ENCODE data around the gene FKBP2. TPM values are rescaled to one million over a fixed set of nuclear protein-coding genes. Genes with fewer than 3 reads are reported as not detected.

The FKBP2 gene
- total RNA-seq, 1 experiment from 2014 or later, result 57.2 TPM

- TF ChIP-seq CREM (CRISPR knock-in tag; IDR thresholded peaks at IDR 0.05), result no peak
- TF ChIP-seq, protein P1, sequence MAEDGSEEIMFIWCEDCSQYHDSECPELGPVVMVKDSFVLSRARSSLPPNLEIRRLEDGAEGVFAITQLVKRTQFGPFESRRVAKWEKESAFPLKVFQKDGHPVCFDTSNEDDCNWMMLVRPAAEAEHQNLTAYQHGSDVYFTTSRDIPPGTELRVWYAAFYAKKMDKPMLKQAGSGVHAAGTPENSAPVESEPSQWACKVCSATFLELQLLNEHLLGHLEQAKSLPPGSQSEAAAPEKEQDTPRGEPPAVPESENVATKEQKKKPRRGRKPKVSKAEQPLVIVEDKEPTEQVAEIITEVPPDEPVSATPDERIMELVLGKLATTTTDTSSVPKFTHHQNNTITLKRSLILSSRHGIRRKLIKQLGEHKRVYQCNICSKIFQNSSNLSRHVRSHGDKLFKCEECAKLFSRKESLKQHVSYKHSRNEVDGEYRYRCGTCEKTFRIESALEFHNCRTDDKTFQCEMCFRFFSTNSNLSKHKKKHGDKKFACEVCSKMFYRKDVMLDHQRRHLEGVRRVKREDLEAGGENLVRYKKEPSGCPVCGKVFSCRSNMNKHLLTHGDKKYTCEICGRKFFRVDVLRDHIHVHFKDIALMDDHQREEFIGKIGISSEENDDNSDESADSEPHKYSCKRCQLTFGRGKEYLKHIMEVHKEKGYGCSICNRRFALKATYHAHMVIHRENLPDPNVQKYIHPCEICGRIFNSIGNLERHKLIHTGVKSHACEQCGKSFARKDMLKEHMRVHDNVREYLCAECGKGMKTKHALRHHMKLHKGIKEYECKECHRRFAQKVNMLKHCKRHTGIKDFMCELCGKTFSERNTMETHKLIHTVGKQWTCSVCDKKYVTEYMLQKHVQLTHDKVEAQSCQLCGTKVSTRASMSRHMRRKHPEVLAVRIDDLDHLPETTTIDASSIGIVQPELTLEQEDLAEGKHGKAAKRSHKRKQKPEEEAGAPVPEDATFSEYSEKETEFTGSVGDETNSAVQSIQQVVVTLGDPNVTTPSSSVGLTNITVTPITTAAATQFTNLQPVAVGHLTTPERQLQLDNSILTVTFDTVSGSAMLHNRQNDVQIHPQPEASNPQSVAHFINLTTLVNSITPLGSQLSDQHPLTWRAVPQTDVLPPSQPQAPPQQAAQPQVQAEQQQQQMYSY (CRISPR knock-in tag; IDR thresholded peaks at IDR 0.05), result no peak
- TF ChIP-seq ZNF425 (CRISPR knock-in tag; conservative IDR thresholded peaks at IDR 0.05), result no peak
- TF ChIP-seq ERG (CRISPR knock-in tag; IDR thresholded peaks at IDR 0.05), result no peak
- no peak for TF ChIP-seq ZNF532 (CRISPR knock-in tag; IDR thresholded peaks at IDR 0.05; ENCODE audit: borderline replicate concordance)
- TF ChIP-seq, protein P2, sequence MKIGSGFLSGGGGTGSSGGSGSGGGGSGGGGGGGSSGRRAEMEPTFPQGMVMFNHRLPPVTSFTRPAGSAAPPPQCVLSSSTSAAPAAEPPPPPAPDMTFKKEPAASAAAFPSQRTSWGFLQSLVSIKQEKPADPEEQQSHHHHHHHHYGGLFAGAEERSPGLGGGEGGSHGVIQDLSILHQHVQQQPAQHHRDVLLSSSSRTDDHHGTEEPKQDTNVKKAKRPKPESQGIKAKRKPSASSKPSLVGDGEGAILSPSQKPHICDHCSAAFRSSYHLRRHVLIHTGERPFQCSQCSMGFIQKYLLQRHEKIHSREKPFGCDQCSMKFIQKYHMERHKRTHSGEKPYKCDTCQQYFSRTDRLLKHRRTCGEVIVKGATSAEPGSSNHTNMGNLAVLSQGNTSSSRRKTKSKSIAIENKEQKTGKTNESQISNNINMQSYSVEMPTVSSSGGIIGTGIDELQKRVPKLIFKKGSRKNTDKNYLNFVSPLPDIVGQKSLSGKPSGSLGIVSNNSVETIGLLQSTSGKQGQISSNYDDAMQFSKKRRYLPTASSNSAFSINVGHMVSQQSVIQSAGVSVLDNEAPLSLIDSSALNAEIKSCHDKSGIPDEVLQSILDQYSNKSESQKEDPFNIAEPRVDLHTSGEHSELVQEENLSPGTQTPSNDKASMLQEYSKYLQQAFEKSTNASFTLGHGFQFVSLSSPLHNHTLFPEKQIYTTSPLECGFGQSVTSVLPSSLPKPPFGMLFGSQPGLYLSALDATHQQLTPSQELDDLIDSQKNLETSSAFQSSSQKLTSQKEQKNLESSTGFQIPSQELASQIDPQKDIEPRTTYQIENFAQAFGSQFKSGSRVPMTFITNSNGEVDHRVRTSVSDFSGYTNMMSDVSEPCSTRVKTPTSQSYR (CRISPR knock-in tag; IDR thresholded peaks at IDR 0.05), result no peak
- TF ChIP-seq ZNF671 (CRISPR knock-in tag; IDR thresholded peaks at IDR 0.05), result no peak
- peak; percentile 68; the same call in 1 of the 2 replicates for TF ChIP-seq ZNF423 (CRISPR knock-in tag; IDR thresholded peaks at IDR 0.05)
- no peak for TF ChIP-seq NR1H2 (CRISPR knock-in tag; IDR thresholded peaks at IDR 0.05)
- TF ChIP-seq AFF4 (CRISPR knock-in tag; IDR thresholded peaks at IDR 0.05; ENCODE audit: borderline replicate concordance), result no peak
- TF ChIP-seq E2F1 (CRISPR knock-in tag; IDR thresholded peaks at IDR 0.05), result no peak
- TF ChIP-seq KAT7 (CRISPR knock-in tag; IDR thresholded peaks at IDR 0.05; ENCODE audit: borderline replicate concordance), result no peak
- no peak for TF ChIP-seq ESRRA (CRISPR knock-in tag; IDR thresholded peaks at IDR 0.05; ENCODE audit: borderline replicate concordance)
- 0 out of 2 replicates have a peak, but pooled peaks have one; percentile 5 for TF ChIP-seq HMGXB4 (CRISPR knock-in tag; IDR thresholded peaks at IDR 0.05)
- TF ChIP-seq CREB1 (CRISPR knock-in tag; IDR thresholded peaks at IDR 0.05), result no peak
- TF ChIP-seq HMGA2 (CRISPR knock-in tag; IDR thresholded peaks at IDR 0.05), result no peak
- no peak for TF ChIP-seq ZNF121 (CRISPR knock-in tag; IDR thresholded peaks at IDR 0.05)
These were observed 9.6 kb downstream of the FKBP2 start (continued) for GRCh38 chr11:64250415-64251015.

All from WTC11 (cell line).